ENCODE data around the gene CNN3.
"Not testable (repeated sequence)": the region's sequence is repeated elsewhere in the genome, so short reads cannot be mapped to it uniquely, and the experiment has no call there.

CNN3 gene

DNA sequence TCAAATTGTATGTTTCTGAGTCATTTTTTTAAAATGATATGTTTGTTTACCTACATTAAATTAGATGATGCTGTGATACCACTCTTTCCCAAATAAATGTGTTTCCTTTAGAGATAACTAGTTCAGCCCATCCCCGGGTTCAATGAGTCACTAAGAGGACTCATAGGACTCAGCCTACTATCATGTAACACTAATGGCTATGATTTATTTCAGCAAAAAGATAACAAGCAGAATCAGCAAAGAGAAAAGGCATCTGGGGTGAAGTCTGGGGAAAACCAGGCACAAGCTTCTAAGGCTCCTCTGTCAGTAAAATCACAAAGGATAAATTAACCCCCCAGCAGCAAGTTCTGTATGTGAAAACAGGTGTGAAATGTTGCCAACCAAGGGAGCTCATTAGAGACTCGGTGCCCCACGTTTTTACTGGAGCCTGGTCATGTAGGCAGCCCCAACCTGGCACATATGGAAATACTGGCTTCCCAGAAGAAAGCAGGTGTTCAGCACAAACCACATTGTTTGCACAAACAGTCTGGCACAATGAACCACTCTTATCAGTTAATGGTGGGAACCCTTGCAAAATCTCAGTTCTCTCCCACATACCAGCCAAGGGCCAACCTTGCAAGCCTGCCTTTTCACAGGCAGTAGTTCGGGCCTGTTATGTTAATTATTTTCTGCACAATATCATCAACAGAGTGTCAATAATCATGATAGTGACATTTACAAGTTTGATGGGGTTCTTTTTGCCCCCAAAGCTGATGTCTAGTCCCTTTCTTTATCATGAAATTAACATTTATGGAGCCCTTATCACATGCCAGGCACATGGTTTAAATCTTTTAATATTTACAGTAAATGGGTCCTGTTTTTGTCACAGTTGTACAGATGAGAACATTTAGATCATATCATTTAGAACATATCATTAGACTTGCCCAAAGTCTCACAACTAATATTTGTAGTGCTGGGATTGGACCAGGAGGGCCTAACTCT is 23.1 kb upstream of the CNN3 start:
- DNase-seq (ENCODE audit: low read depth) = peak; percentile 68

DNA sequence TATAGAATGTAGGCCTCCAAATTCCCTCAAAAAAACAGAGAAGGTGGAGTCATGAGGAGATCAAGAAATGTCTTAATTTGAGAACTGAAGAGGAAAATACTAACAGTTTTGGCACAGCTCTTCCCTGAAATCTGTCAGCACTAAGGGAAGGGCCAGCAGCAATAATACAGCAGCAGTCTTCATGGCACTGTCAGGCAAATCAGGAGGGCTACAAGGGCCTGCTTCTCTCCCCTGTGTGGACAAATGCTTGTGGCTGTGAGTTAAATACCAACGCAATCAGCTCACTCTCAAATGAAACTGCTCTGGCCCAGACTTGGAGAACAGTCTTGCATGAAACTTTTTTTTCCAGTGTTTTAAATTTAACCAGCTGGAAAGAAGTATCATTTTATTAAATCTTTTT is 20.5 kb upstream of the CNN3 start:
- peak; percentile 88 for DNase-seq (ENCODE audit: low read depth)

DNA sequence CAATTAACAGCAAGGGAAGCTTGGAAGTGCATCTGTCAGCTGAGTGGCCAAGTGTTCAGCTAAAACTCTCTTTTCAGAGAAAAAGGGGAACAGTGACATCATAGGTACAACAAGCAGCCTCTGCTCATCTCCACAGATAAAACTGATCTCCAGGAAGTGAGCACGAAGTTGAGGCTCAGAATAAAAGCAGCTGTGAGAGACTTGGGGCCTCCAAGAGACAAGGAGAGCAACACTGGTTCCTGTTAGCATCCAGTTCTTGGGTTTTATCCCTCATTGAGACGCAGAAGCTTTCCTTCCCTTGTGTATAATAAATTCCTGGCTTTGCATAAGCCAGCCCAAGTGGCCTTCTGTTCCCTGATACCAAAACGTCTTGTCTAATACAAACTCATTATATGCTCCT is 20.0 kb upstream of the CNN3 start:
- no peak for DNase-seq (ENCODE audit: low read depth)

DNA sequence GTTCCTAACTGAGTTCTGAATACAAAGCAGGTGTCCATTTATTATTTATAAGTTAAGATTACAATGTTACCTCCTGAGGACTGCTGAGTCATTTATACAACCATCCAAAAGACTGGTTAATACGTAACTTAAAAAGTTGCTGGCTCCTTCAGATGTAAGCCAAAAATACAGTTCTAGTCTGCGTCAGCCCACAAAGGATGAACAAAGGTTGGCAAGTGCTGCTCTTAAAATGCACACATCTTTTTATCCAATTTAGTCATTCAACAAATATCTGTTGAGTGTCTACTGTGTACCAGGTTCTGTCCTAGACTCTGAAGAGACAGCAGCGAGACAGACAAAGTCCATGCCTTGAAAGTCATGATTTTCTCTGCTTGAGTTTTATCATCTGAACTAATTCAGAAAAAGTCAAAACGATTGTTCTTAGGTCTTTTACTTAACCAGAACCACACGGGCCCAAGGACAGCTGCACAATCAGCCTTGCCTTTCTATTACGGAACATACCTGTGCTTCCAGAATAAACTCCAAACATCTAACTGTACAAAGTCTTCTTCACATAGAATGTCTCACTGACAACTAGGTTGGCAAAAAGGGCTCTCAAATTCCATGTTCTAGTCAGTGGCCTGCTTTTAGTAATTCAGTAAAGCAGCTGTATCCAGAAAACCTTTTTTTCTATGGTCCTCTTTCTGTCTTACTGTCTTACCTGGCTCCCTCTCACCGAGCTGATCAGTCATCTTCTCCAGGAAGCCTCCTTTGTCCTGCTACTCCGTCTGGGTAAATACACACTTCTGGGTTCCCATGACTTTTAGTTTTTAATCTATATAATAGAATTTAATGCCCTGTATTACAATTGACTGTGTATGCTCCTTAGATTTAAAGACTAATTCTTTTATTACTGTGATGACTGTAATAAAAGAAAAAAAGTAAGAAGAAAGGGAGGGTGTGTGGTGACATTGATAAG is 15.5 kb upstream of the CNN3 start:
- no peak for DNase-seq (ENCODE audit: low read depth)

DNA sequence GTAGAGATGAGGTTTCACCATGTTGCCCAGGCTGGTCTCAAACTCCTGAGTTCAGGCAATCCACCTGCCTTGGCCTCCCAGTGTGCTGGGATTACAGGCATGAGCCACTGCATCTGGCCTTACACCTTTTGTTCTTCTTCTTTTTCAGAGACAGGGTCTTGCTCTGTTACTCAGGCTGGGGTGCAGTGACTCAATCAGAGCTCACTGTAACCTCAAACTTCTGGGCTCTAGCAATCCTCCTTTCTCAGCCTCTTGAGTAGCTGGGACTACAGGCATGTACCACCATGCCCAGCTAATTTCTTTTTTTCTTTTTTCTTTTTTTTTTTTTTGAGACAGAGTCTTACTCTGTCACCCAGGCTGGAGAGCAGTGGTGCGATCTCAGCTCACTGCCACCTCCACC is 14.6 kb upstream of the CNN3 start:
- not testable (repeated sequence) for DNase-seq (ENCODE audit: low read depth)

DNA sequence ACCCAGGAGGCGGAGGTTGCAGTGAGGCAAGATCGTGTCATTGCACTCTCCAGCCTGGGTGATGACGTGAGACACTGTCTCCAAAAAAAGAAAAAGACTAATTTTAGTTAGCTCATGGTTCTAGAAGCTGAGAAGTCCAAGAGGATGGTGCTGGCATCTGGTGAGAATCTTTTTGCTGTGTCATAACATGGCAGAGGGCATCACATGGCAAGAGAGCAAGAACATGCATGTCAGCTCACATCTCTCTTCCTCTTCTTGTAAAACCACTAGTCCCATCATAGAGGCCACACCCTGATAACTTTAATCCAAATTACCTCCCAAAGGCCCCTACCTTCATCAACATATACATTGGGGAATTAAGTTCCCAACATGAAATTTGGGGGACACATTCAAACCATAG is 13.8 kb upstream of the CNN3 start:
- DNase-seq (ENCODE audit: low read depth) = no peak

DNA sequence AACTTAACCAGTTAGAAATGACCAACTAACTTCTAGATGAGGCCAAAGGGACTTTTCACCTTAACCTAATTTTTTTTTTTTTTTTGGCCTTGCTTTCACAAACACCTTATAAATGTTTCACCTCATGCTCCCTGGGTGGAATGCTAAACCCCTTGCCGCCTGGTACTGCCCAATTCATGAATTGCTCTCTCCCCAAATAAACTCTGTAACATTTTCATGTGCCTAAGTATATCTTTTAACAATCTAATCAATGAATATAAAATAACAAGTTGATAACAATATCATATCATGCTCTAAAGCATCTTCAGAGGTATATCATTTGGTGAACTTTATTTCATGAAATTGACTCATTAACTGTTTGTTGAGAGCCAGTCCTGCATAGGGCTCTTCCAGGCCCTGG is 10.9 kb upstream of the CNN3 start:
- DNase-seq (ENCODE audit: low read depth) = no peak

DNA sequence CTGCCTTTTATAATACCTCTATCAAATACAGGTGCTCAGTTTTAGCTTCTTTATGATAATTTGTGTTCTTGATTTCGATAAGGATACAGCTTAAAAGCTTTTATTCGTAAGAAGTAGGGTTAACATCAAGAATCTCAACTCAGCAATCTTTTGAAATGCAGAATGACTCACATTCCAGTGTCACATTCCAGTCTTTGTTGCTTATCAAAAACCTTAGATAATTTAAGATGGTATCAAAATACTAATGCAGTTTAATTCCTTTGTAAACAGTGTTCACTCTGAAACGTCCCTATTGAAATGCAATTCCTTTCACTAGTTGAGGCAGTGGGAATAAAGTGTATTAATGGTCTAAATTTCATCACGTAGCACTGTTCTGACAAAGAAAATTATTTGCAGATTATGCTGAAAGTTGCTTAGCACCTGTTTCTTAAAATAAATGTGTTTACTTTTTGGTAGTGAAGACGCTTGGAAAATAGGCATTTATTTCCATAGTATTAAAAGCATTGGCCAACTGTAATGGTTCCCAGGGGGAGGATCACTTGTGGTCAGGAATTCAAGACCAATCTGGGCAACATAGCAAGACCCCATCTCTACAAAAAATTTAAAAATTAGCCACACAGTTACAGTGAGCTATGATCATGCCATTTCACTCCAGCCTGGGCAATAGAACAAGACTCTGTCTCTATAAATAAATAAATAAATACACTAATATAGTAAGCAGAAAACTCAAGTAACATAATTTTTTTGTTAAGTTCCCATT is 10.1 kb upstream of the CNN3 start:
- peak; percentile 75 for DNase-seq (ENCODE audit: low read depth)

DNA sequence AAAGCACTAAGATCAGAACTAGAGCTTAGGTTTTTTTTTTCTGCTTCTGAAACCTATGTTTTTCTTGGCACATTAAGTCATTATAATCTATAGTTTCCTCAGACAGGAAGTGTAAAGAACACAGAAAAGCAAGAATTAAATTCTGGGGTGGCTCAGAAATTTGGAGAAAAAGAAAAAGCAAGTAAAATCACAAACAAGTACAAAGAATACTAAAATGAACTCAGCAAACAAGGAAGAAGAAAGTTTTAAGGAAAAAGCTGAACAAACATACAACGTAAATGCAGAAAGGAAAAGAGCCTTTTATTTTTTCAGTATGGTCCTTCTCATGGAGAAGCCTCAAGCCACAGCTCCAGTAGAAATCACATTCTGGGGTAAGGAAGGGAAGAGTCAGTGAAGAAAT is 8.6 kb upstream of the CNN3 start:
- DNase-seq (ENCODE audit: low read depth) = no peak

DNA sequence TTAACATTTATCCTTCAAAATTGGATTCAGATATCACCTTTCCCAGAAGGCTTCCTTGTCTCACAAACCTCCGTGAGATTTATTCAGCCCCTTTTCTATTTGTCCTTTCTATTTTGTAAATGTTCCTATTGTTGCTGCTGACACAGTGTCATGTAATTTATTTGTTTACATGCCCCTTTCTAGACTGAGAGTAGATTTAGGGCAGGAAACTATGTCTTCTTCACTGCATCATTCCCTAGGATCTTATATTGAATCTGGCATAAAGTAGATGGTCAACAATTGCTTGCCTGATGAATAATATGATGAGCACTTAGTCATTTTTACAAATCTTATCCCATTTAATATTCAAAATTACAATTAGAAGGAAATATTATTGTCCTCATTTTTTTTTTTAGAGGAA is 8.1 kb upstream of the CNN3 start:
- DNase-seq (ENCODE audit: low read depth) = no peak

DNA sequence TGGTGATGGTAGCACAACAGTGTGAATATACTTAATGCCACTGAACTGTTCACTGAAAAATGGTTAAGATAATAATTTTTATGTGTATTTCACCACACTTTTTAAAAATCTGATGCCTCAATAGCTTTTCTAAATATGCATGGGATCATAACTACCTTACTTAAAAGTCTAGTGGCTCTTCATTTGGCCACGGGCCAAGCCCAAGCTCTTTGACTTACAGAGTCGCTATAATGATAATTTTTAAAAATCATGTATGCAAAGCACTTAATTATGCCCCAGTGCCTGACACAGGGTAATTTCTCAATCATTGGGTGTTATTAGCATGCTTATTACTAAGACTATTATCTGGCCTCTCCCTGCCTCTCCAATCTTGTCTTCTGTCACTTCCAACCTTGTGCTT is 7.6 kb upstream of the CNN3 start:
- DNase-seq (ENCODE audit: low read depth) = no peak

DNA sequence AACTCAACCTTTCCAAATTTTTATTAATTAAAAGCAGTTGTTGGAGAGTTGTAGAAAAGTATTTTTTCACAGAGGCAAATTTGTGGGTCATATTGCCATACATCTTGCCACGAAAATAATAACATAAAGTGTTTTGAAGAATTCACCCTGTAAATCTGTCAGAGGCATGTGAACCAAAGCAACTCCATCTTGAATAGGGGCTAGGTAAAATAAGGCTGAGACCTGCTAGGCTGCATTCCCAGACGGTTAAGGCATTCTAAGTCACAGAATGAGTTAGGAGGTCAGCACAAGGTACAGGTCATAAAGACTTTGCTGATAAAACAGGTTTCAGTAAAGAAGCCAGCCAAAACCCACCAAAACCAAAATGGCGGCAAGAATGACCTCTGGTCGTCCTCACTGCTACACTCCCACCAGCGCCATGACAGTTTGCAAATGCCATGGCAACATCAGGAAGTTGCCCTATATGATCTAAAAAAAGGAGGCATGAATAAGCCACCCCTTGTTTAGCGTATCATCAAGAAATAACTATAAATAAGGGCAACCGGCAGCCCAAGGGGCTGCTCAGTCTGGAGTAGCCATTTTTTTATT is 4.4 kb upstream of the CNN3 start:
- DNase-seq (ENCODE audit: low read depth) = no peak

DNA sequence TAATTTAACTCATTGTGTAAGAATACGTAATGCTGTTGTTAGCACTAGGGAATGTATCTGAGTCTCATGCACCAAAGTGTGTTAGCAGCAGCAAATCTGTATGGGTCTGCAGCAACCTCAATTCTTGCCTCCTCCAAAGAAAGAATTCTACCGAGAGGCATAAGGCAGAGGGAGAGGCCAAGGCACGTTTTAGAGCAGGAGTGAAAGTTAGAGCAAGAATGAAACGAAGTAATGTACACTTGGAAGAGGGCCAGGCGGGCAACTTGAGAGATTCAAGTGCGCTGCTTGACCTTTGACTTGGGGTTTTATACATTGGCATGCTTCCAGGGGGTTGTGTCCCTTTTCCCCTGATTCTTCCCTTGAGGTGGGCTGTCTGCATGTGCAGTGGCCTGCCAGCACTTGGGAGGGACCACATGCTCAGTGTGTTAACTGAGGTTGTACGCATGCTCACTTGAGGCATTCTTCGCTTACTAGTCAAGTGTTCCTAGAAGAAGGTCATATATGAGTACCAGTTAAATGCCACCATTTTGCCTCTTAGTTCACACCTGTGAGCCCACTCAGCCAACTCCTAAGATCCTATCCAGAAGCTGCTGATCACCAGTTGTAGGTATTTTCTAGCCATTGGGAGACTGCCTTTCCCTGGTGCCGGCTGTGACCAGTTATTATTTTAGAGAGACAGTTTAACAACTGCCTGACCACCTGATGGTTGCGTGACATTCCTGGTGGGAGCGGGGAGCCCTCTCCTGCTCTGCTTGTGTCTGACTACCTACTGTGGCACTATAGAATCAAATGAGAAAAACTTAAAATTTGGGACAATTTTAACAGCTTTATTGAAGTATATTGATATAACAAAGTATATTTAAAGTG is 2.7 kb upstream of the CNN3 start:
- no peak for DNase-seq (ENCODE audit: low read depth)

DNA sequence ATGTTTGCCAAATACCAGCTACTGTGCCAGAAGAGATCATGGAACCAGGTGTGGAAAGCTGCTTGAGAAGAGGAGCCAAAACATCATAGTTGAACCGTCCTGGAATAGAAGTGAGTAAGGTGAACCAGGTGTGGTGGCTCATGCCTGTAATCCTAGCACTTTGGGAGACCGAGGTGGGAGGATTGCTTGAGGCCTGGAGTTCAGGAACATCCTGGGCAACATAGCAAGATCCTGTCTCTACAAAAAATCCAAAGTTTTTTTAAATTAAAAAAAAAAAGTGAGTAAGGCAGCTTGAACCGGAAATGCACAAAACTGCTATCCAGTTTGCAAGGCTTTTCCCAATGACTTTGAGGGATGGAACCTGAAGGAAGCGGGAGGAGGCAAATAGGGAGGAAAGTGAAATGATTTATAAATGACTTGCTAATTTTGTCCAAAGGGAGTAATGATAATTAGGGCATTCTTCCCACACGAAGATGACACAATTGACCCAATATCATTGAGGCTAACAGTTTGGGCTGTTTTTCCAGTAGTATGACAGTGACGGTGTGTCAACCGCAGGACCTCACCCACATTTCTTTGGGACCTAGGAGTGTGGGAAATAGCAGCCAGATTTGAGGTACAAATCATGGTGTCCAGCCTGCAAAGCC is 1.5 kb upstream of the CNN3 start:
- DNase-seq (ENCODE audit: low read depth) = no peak

DNA sequence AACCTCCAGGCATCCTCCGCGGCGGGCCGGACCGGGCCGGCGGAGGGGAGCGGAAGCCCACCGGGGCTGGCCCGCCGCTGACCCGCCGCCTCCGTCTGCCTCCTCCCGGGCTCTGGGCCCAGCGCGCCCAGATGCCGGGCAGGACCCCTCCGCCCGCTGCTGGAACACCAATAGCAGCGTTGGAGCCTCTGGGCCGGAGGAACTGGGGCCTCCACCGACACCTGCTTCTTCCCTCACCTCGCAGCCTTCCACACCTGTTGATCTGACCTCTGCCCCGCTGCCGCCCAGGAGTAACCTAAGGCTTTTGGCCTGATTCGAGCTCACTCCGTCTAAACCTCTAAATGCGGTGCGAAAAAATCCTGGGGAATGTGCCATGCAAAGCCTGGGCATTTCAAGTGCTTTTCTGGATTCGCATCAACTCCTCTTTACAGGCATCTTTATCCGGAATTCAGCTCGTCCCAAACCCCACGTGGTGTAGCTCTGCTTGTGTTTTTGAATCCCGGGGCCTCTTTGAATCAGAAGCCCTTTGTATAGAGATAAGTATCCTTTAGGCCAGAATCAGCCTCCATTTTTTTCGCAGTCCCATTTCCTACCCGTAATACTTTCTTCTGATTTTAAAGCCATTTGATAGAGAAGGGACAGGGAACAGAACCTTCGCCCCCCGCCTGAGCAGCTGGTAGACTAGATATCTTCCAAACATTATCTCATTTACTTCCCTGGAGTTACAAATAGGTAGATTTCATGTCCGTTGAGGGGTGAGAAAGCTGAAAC is 680 bp upstream of the CNN3 start:
- DNase-seq (ENCODE audit: low read depth) = no peak

DNA sequence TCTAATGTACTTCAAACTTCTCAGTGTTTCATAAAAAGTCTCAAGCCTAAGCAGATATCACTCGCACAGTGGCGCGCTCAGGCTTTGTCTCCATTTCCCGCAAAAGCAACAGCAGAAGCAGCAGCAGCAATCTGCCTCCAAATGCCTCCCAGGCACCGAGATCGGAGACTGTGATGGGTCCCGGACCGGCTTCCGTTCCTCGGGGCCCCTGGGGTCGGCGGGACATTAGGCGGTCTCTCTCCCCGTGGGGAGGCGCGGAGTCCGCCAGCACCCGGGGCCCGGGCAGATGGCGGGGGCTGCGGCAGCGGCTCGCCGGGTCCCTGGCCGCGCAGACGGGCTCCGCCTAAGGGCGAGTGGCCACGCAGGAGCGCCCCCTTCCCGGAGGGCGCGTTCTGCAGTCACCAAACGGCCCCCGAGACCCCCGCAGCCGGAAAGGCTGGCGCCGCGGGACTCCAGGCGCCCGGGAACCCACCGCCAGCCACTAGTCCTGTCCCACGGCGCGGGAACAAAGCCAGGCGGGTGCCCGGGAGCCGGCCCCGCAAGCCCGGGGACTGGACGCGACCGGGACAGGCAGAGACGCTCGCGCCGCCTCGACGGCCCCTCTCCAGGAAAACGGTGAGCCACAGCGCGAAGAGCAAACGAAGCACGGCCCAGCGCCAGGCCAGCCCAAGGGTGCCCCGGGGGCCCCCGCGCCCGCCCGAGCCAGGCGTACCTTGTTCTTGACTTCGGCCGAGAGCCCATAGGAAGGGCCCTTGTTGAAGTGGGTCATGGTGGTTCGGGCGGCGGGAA is 590 bp downstream of the CNN3 start:
- DNase-seq (ENCODE audit: low read depth) = no peak

DNA sequence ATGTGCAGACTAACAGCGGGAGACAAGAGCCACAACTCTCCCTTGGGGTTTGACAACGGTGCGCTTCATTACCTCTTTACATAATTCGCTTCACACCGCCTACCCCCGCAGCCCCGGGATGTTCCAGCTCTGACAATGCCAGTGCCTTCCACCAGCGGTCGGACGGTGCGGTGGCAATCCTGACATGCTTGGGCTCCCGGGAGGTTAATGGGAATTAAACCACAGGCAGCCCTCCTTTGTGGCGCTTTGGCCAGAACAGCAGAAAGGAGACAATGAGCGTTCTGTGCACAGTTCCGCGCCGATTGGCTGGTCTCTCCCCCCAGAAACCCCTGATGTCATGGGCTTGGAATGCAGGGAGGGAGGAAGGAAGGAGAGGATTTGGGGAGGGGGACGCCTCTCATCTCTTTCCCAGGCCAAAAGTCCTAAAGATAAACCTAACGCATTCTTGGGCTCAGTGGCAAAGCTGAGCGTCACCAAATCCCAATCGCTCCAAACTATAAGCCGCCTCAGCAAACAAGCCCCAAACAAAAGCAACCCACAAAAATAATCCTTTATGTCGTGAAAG is 1.3 kb downstream of the CNN3 start:
- peak; percentile 81 for DNase-seq (ENCODE audit: low read depth)

DNA sequence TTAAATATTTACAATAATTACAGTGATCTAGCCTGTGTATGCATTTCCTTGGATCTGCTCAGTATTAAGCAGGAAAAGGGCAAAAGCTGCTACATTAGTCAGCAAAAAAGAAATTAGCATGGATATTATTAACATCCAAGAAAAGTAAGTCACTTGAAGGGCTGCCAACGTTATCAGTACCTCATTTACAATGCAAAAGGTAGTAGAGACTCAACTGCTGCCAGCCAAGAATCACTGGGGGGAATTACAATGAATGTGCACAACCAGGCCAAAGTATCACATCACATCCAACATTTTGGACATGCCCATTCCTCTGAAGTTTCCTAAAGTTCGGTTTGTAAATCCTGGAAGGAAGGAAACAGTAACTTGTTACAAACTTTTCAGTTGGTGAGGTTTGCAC is 1.9 kb downstream of the CNN3 start:
- DNase-seq (ENCODE audit: low read depth) = no peak
